ENCODE data around the gene SLC12A7.

DNA sequence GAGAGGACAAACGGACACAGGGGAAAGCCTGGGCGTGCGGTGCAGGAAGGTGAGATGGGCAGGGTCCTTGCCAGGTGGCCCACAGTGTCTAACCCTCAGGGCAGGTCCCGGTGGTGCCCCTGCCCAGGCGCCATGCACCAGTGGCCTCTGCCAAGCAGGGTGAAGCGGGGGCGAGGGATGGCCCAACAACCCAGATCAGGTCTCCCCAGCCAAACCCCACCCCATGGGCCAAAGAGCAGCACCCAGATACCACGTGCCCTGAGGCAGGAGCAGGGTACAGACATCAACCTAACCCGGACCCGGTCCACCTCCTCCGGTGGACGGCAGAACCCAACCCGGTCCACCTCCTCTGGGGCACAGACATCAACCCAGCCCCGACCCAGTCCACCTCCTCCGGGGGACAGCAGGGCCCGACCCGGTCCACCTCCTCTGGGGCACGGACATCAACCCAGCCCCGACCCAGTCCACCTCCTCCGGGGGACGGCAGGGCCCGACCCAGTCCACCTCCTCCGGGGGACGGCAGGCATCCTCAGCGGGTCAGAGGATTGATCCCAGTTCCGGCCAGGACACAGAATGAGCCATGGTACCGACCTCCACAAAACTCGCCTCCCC, 12.8 kb downstream of the SLC12A7 start:
- TF ChIP-seq, protein P1, sequence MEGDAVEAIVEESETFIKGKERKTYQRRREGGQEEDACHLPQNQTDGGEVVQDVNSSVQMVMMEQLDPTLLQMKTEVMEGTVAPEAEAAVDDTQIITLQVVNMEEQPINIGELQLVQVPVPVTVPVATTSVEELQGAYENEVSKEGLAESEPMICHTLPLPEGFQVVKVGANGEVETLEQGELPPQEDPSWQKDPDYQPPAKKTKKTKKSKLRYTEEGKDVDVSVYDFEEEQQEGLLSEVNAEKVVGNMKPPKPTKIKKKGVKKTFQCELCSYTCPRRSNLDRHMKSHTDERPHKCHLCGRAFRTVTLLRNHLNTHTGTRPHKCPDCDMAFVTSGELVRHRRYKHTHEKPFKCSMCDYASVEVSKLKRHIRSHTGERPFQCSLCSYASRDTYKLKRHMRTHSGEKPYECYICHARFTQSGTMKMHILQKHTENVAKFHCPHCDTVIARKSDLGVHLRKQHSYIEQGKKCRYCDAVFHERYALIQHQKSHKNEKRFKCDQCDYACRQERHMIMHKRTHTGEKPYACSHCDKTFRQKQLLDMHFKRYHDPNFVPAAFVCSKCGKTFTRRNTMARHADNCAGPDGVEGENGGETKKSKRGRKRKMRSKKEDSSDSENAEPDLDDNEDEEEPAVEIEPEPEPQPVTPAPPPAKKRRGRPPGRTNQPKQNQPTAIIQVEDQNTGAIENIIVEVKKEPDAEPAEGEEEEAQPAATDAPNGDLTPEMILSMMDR (IDR thresholded peaks at IDR 0.05), result no peak
- TF ChIP-seq EP300 (IDR thresholded peaks at IDR 0.05), result no peak
- TF ChIP-seq POLR2AphosphoS5 (IDR thresholded peaks at IDR 0.05), result no peak
